Activated naive CD4-positive, alpha-beta T cell treated with anti-CD3 and anti-CD28 coated beads, Interleukin-2, amount 50 U/mL, for 16 hours (primary cell): Measurements from ENCODE around the gene EHF.
"Not testable (repeated sequence)": the region's sequence is repeated elsewhere in the genome, so short reads cannot be mapped to it uniquely, and the experiment has no call there.

Source experiments
- DNase-seq: peaks from one replicate; pipeline ENCODE4 v3.0.0-alpha.2; 2020

Gene EHF

DNA sequence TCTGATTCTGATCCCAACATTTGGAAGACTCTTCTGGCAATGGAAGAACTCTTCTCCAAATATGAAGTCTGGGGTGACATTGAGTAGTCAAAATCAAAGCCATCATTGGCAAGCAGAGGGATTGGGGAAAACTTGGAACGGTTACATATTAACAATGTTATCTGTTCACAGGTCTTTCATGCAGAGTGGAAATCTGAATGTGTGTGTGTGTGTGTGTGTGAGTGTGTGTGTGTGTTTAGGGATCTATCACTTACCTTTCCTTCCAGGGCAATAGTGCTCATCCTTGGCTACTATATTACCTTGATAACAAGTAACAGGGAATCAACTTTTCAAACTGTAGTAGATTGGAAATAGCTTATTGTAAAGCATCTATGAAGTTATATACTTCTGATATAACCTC lies 55.3 kb downstream of the EHF start:
- DNase-seq = no peak

DNA sequence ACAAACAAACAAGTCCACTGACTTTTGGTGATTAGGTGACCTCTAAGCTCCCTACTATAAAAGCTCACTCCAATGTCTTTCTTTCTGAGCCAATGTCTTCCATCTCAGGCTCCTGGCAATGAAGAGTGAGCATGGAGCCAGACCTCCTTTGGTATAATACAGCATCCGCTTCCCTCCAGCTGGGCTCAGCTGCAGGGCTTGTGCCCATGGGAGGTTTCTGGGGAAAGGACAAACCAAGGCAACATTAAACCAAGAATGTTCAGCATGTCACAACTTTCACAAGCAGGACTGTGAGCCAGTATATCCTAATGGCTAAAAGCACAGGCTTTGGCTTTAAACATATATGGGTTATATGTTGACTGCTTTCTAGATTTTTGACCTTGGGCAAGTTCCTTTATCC lies 58.8 kb downstream of the EHF start:
- DNase-seq = no peak

DNA sequence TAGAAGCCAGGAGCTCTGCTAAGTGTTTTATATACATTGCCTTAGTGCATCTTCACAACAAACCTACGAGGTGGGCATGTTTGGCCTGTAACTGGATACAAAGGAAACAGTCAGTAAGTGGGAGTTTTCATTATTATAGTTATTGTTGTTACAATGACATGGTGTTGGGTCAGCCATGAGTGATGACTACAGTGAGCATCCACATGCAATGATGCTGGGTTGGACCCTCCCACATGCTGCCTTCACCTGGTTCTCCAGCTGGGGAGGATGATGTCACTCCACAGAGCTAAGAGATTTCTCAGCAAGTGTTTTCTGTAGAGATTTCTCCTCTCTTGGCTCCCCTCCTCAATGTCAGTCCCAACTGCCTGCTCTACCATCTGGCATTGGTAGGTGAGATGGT lies 59.3 kb downstream of the EHF start:
- no peak for DNase-seq

GRCh38 chr11:34680918-34681586 lies 60.2 kb downstream of the EHF start:
- DNase-seq = no peak

GRCh38 chr11:34682825-34683224 lies 61.9 kb downstream of the EHF start:
- no peak for DNase-seq

GRCh38 chr11:34683396-34683795 lies 62.5 kb downstream of the EHF start:
- no peak for DNase-seq

DNA sequence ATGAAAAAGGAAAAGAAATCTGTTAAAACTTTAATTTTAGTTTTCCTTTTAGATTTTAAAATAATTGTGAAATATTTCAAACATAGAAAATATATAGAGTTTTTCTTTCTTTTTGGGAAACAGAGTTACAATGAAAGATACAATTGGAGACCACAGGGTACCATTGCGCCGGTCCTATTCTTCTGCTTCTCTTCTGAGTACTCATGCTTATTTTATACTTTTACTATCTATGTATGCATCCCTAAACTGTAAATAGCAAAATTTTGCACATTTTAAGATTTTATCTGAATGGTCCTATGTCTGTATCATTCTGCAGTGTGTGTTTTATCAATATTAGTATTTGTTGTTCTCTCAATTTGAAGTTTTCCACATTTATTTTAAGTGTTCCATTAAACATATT lies 65.0 kb downstream of the EHF start:
- no peak for DNase-seq

- not testable (repeated sequence) for DNase-seq
These were observed 71.4 kb downstream of the EHF start for GRCh38 chr11:34692299-34692698.

DNA sequence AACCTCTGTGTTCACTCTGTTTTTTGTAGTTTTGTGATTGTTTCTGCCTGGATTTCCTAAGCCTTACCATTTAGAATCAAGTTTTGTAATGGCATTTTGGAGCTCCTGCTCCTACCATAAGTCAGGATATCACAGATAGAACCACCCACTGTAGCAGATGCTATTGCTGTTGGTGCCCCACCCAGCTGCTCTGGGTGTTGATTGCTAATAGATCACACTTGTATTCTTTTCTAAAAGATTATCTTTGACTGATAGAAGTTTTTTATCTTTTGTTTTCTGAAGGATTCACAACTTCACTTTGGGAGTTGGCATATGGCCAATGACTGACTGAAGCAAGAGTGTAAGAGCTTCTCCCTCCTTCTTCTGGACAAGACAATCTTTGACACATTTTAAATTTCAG lies 76.0 kb downstream of the EHF start:
- DNase-seq = no peak

- DNase-seq = no peak
These were observed 86.0 kb downstream of the EHF start for GRCh38 chr11:34706709-34707461.

DNA sequence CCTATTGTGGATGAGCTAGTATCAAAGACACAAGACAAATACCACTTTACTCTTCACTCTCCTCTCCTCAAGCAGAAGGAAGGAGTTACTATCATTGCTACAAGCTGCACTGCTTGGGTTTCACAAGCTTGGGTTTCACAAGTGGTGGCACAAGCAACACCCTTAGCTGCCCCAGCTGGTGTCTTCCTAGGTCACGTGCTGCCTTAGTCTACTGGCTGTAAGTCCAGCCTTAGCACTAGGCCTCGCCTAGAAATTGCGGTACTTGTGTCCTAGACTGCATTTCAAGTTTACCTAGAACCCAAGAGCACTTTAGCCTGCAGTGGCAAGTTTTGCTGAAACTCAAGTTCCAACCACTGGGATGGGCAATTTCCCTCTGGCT lies 86.6 kb downstream of the EHF start:
- DNase-seq = no peak
